ENCODE measurements around the gene ADCY10. TPM values are rescaled to one million over a fixed set of nuclear protein-coding genes. Genes with fewer than 3 reads are reported as not detected.
"Not testable (repeated sequence)": the region's sequence is repeated elsewhere in the genome, so short reads cannot be mapped to it uniquely, and the experiment has no call there.

The ADCY10 gene
- total RNA-seq, 2 donors from 2014 or later = 0.05 to 1.4 TPM

DNA sequence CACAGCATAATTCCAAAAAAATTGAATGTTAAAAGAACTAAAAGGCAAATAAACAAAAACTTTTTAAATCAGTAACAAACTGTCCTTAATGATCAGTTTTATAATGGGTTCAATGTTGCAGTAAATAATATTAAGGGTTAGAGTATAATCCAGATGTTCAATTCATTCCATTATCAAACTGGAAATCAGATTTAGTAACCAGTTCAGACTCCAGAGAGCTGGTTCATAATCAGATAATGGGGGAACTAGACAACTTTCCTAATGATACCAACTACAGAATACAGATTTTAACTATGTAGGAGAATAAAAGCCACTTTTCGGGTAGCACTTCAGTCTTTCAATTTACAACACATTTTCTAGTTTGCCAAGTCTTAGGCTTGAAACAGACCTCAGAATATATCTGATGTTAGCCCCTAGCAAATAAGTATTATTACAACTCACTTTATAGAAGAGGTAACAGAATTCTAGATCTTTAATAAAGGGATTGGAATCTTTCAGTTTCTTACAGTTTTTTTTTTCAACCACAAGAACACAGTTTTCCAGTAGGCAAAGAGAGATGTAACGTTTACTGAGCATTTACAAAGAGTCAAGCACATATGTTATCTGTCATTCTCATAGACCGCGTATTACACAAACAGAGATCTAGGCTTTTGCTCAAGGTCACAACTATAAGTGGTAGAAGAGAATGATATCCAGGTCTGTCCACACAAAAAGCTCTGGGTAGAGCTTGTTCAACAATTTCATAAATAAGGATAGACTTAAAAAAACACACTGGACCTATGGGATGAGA lies 20.7 kb upstream of the ADCY10 start:
- Histone ChIP-seq H3K4me3 (peak overlapping the region; percentile 85 to 90), H3K4me1 (replicated peaks) (peaks cover 4% of the 10 kb centered on the region), H3K27ac (peak overlapping the region; percentile 95 to 98), H3K27me3 (replicated peaks; ENCODE audit: insufficient read depth) (no peaks in the 10 kb centered on the region), H3K36me3 (no peaks in the 10 kb centered on the region), H3K9me3 (no peaks in the 10 kb centered on the region)
- no peak for TF ChIP-seq POLR2A (IDR thresholded peaks at IDR 0.05)
- TF ChIP-seq, protein P1, sequence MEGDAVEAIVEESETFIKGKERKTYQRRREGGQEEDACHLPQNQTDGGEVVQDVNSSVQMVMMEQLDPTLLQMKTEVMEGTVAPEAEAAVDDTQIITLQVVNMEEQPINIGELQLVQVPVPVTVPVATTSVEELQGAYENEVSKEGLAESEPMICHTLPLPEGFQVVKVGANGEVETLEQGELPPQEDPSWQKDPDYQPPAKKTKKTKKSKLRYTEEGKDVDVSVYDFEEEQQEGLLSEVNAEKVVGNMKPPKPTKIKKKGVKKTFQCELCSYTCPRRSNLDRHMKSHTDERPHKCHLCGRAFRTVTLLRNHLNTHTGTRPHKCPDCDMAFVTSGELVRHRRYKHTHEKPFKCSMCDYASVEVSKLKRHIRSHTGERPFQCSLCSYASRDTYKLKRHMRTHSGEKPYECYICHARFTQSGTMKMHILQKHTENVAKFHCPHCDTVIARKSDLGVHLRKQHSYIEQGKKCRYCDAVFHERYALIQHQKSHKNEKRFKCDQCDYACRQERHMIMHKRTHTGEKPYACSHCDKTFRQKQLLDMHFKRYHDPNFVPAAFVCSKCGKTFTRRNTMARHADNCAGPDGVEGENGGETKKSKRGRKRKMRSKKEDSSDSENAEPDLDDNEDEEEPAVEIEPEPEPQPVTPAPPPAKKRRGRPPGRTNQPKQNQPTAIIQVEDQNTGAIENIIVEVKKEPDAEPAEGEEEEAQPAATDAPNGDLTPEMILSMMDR (IDR thresholded peaks at IDR 0.05) = no peak
- TF ChIP-seq POLR2AphosphoS5 (IDR thresholded peaks at IDR 0.05) = no peak
- no peak for DNase-seq (ENCODE audit: low spot score)
- intact Hi-C loops (cut with DNase I) = loop anchor here (5.0 kb wide), 2 partner anchors 148 to 212 kb away; partner anchors contain the start of gene MPZL1
- WGBS = 8% methylated on average over 4 of the region's 4 CpGs

DNA sequence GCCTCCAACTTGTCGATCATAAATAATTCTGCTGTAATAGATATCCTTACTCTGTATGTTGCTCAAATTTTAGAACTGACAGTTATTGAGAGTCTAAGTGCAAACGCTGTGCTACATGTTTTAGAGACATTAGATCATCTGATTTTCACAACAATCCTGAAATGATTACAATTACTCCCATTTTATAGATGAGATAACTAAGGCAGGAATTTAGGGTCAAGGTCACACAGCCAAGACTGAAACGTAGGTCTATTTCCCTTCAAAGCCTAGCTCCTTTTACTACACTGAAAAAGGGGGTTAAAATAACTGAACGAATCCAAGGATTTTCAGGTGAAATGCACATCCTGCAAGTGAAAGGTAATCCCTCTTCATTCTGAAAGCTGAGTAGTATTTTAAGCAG lies 19.9 kb upstream of the ADCY10 start:
- TF ChIP-seq, protein P1 (IDR thresholded peaks at IDR 0.05) = no peak
- TF ChIP-seq POLR2A (IDR thresholded peaks at IDR 0.05) = no peak
- TF ChIP-seq POLR2AphosphoS5 (IDR thresholded peaks at IDR 0.05) = no peak
- Histone ChIP-seq H3K27ac (peak overlapping the region; percentile 95 to 98), H3K4me3 (peak overlapping the region; percentile 85 to 90), H3K9me3 (no peaks in the 10 kb centered on the region), H3K36me3 (no peaks in the 10 kb centered on the region), H3K4me1 (replicated peaks) (peaks cover 4% of the 10 kb centered on the region), H3K27me3 (replicated peaks; ENCODE audit: insufficient read depth) (no peaks in the 10 kb centered on the region)
- WGBS = 52% methylated on average over 4 of the region's 4 CpGs
- intact Hi-C loops (cut with DNase I) = no loop called here
- DNase-seq (ENCODE audit: low spot score) = no peak

DNA sequence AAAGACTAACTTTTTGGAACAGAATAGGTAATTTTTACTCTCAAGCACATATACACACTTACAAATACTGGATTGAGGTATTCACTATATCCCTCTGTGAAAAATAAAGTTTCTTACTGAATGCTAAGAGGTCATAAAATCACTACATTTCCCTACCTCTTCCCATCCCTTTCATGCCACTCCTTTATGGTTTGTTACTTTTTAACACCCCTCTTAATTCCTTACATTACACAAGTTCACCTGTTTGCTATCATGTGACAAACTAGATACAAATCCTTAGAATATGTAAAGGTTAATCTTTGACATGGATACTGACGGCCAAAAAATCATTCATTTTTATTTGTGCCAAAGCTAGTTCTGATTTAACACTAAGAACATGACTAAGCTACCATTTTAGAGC lies 15.8 kb upstream of the ADCY10 start:
- no peak for DNase-seq (ENCODE audit: low spot score)
- intact Hi-C loops (cut with DNase I) = no loop called here
- Histone ChIP-seq H3K9me3 (no peaks in the 10 kb centered on the region), H3K36me3 (no peaks in the 10 kb centered on the region), H3K27ac (no peak overlapping the region), H3K4me3 (no peak overlapping the region), H3K4me1 (replicated peaks) (peaks cover 11% of the 10 kb centered on the region), H3K27me3 (replicated peaks; ENCODE audit: insufficient read depth) (no peaks in the 10 kb centered on the region)
- WGBS = 74% methylated on average over 1 of the region's 1 CpG
- TF ChIP-seq POLR2A (IDR thresholded peaks at IDR 0.05) = no peak
- TF ChIP-seq, protein P1 (IDR thresholded peaks at IDR 0.05) = no peak
- TF ChIP-seq POLR2AphosphoS5 (IDR thresholded peaks at IDR 0.05) = no peak

DNA sequence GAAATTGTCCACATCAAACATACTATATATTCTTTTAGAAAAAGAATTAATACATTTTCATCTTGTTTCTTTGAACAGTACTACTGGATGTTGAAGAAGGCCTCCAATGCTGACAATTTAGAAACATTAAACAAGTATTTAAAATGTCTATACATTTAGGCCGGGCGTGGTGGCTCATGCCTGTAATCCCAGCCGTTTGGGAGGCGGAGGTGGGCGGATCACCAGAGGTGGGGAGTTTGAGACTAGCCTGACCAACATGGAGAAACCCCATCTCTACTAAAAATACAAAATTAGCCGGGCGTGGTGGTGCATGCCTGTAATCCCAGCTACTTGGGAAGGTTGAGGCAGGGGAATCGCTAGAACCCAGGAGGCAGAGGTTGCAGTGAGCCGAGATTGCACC lies 15.0 kb upstream of the ADCY10 start:
- H3K9me3 ChIP-seq; DNase-seq (ENCODE audit: low spot score); H3K36me3 ChIP-seq; H3K27me3 ChIP-seq (replicated peaks; ENCODE audit: insufficient read depth); intact Hi-C loops (cut with DNase I); H3K27ac ChIP-seq; H3K4me3 ChIP-seq: not testable (repeated sequence)
- peaks cover 11% of the 10 kb centered on the region for H3K4me1 ChIP-seq (replicated peaks)
- WGBS = 92% methylated on average over 9 of the region's 9 CpGs

DNA sequence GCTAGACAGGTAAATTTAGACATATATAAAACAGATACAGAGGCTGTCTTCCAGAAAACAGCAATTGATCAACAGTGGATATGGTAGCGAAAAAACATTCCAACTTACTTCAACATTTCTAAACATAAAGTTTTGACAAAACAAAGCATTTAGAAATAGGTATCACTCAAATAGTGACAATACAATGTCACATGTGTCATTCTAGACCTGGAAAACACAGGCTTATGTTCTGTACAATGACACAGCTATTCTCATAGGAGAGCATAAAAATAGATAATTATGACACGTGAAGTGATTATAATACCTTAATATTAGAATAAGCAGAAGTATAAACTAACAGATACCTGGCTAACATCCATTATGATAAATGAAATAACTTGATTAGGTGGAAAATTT lies 14.5 kb upstream of the ADCY10 start:
- Histone ChIP-seq H3K4me1 (replicated peaks) (peaks cover 12% of the 10 kb centered on the region), H3K27ac (no peak overlapping the region), H3K4me3 (no peak overlapping the region), H3K9me3 (no peaks in the 10 kb centered on the region), H3K27me3 (replicated peaks; ENCODE audit: insufficient read depth) (no peaks in the 10 kb centered on the region), H3K36me3 (no peaks in the 10 kb centered on the region)
- intact Hi-C loops (cut with DNase I) = no loop called here
- DNase-seq (ENCODE audit: low spot score) = no peak
- TF ChIP-seq, protein P1 (IDR thresholded peaks at IDR 0.05) = no peak
- no peak for TF ChIP-seq POLR2AphosphoS5 (IDR thresholded peaks at IDR 0.05)
- TF ChIP-seq POLR2A (IDR thresholded peaks at IDR 0.05) = no peak
- 92% methylated on average over 2 of the region's 2 CpGs for WGBS
